ENCODE data around the gene FBXO27.
"Not testable (repeated sequence)": the region's sequence is repeated elsewhere in the genome, so short reads cannot be mapped to it uniquely, and the experiment has no call there.

The FBXO27 gene

DNA sequence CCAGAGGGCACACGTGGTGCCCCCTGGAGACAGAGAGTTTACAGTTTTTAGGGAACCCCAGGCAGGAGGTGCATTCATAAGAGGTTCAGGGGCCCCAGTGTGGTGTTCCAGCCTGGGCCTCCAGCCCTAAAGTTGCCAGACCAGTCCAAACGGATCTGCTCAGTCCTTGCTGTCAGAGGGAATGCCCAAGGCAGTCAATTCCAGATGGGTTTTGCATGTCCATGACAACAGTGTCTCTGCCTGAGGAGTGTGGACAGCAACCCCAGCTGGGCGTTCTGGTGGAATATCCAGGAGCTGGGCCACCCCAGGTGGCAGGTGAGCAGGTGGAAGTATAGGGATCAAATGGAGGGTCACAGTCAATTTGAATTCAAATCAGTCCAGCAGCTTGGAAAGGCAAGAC lies 25.3 kb downstream of the FBXO27 start:
- no peak for TF ChIP-seq CTCF (IDR thresholded peaks at IDR 0.05)
- H3K4me3 ChIP-seq: no peak overlapping the region
- no peak overlapping the region for H3K27ac ChIP-seq
- DNase-seq (ENCODE audit: low spot score): no peak

- Histone ChIP-seq H3K4me3 (no peak overlapping the region), H3K27ac (no peak overlapping the region)
- no peak for DNase-seq (ENCODE audit: low spot score)
- TF ChIP-seq CTCF (IDR thresholded peaks at IDR 0.05): no peak
Measured at GRCh38 chr19:39004403-39004802, 27.9 kb downstream of the FBXO27 start.

DNA sequence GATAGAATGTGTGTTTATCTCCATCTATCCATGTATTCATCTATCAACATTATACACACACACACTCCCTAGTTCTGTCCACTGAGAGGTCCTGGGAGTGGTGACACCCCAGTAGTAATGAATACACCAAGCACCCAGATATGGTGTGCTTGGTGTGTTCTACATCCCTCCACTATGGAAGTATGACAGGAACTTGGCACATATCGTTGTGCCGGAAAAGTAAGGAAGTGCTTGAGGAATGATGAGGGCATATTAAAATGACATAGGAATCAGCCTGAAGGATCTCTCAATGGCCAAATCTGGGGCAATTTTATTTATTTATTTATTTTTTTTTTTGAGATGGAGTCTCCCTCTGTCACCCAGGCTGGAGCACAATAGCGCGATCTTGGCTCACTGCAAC lies 28.6 kb downstream of the FBXO27 start:
- no peak for DNase-seq (ENCODE audit: low spot score)
- TF ChIP-seq CTCF (IDR thresholded peaks at IDR 0.05): no peak
- no peak overlapping the region for H3K27ac ChIP-seq
- H3K4me3 ChIP-seq: no peak overlapping the region

DNA sequence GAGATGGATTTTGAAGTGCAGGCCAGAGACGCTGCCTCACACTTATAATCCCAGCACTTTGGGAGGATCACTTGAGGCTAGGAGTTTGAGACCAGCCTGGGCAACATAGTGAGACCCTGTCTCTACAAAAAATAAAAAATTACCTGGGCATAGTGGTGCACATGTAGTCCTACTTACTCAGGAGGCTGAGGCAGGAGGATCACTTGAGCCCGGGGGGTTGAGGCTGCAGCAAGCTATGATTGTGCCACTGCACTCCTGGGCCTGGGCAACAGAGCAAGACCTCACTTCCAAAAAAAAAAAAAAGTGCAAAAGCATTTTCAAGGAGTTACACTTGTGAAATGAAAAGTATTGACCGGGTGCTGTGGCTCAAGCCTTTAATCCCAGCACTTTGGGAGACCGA lies 29.2 kb downstream of the FBXO27 start:
- Histone ChIP-seq H3K4me3 (no peak overlapping the region), H3K27ac (no peak overlapping the region)
- TF ChIP-seq CTCF (IDR thresholded peaks at IDR 0.05): no peak
- no peak for DNase-seq (ENCODE audit: low spot score)

GRCh38 chr19:39001041-39001440 lies 31.3 kb downstream of the FBXO27 start:
- no peak overlapping the region for H3K4me3 ChIP-seq
- H3K27ac ChIP-seq: no peak overlapping the region
- TF ChIP-seq CTCF (IDR thresholded peaks at IDR 0.05): no peak
- DNase-seq (ENCODE audit: low spot score): no peak

- not testable (repeated sequence) for DNase-seq (ENCODE audit: low spot score); H3K4me3 ChIP-seq; H3K27ac ChIP-seq
Measured at GRCh38 chr19:38997576-38997975, 34.8 kb downstream of the FBXO27 start.

GRCh38 chr19:38993271-38993670 lies 39.1 kb downstream of the FBXO27 start:
- Histone ChIP-seq H3K27ac (no peak overlapping the region), H3K4me3 (no peak overlapping the region)
- TF ChIP-seq CTCF (IDR thresholded peaks at IDR 0.05): no peak
- DNase-seq (ENCODE audit: low spot score): no peak

Measured in coronary artery (tissue), 2 donors.